Endothelial cell (in vitro differentiated cells): ENCODE data around the gene DSC2. TPM values are rescaled to one million over a fixed set of nuclear protein-coding genes. Genes with fewer than 3 reads are reported as not detected.
"Not testable (repeated sequence)": the region's sequence is repeated elsewhere in the genome, so short reads cannot be mapped to it uniquely, and the experiment has no call there.

Experiments used
- DNase-seq: peaks from one replicate; pipeline ENCODE4 v3.0.0; 2021; ENCODE audit warnings: low spot score
- H3K27ac Mint-ChIP-seq: one replicate; pipeline ENCODE4 v1.8.0; 2021; ENCODE audit warnings: mixed read lengths, inconsistent platforms; ENCODE audit not compliant: unreplicated experiment
- H3K27me3 Mint-ChIP-seq: one replicate; pipeline ENCODE4 v1.8.0; 2021; ENCODE audit warnings: mild to moderate bottlenecking, moderate library complexity, mixed read lengths, inconsistent platforms; ENCODE audit not compliant: unreplicated experiment
- H3K36me3 Mint-ChIP-seq: one replicate; pipeline ENCODE4 v1.8.0; 2021; ENCODE audit warnings: mild to moderate bottlenecking, low read depth, mixed read lengths, inconsistent platforms; ENCODE audit not compliant: unreplicated experiment
- H3K4me1 Mint-ChIP-seq: one replicate; pipeline ENCODE4 v1.8.0; 2021; ENCODE audit warnings: mild to moderate bottlenecking, mixed read lengths, inconsistent platforms; ENCODE audit not compliant: unreplicated experiment
- H3K4me3 Mint-ChIP-seq: one replicate; pipeline ENCODE4 v1.8.0; 2021; ENCODE audit warnings: mild to moderate bottlenecking, mixed read lengths, inconsistent platforms; ENCODE audit not compliant: unreplicated experiment
- H3K9me3 Mint-ChIP-seq: one replicate; pipeline ENCODE4 v1.8.0; 2021; ENCODE audit warnings: mixed read lengths, inconsistent platforms; ENCODE audit not compliant: unreplicated experiment
- total RNA-seq: library from RNA; stranded (reverse); fragmentation: NEBNext Ultra II Directional; extraction: Animal tissue kit (Norgen Biotek cat#: 25700); gene quantifications from one replicate; pipeline ENCODE4 v1.2.1, GENCODE V29; 2021; ENCODE audit not compliant: unreplicated experiment
- TF ChIP-seq, protein P1 (sequence below): fragments of 200-600 bp; sonication (generic); IDR thresholded peaks from one replicate; pipeline ENCODE4 v1.5.0; 2021; ENCODE audit warnings: antibody characterized with exemption; ENCODE audit not compliant: unreplicated experiment

The DSC2 gene
- total RNA-seq, 1 donor from 2014 or later = 65.4 TPM

DNA sequence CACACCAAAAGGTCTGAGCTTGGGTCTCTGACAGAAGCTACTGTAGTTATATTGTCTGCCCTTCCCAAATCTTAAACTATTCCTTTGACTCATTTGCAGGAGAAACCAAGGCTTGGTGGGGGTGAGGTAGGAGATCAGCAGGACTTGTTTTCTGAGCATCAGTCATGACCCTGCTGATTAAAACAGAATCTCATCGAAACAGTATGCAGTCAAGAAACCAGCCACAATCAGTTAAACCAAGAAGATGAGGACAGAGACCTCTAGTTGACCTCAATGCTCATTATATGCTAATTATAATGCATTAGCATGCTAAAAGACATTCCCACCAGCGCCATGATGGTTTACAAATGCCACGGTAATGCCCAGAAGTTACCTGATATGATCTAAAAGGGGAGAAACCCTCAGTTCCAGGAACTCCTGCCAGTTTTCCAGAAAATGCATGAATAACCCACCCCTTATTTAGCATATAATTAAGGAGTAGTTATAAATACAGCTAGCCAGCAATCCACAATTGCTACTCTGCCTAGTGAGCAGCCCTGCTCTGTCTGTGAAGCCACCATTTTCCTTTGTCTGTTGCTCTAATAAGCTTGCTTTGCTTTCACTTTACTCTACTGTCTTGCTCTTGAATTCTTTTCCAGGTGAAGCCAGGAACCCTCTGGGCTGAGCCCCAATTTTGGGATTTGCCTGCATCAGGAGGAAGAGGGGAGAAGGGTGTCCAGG is 86.3 kb downstream of the DSC2 start:
- no peak for DNase-seq
- no peak overlapping the region for H3K4me3 Mint-ChIP-seq
- H3K4me1 Mint-ChIP-seq = no peaks in the 10 kb centered on the region
- no peaks in the 10 kb centered on the region for H3K36me3 Mint-ChIP-seq
- no peak overlapping the region for H3K27ac Mint-ChIP-seq
- H3K9me3 Mint-ChIP-seq = no peaks in the 10 kb centered on the region
- H3K27me3 Mint-ChIP-seq = no peaks in the 10 kb centered on the region
- TF ChIP-seq, protein P1, sequence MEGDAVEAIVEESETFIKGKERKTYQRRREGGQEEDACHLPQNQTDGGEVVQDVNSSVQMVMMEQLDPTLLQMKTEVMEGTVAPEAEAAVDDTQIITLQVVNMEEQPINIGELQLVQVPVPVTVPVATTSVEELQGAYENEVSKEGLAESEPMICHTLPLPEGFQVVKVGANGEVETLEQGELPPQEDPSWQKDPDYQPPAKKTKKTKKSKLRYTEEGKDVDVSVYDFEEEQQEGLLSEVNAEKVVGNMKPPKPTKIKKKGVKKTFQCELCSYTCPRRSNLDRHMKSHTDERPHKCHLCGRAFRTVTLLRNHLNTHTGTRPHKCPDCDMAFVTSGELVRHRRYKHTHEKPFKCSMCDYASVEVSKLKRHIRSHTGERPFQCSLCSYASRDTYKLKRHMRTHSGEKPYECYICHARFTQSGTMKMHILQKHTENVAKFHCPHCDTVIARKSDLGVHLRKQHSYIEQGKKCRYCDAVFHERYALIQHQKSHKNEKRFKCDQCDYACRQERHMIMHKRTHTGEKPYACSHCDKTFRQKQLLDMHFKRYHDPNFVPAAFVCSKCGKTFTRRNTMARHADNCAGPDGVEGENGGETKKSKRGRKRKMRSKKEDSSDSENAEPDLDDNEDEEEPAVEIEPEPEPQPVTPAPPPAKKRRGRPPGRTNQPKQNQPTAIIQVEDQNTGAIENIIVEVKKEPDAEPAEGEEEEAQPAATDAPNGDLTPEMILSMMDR = no peak

DNA sequence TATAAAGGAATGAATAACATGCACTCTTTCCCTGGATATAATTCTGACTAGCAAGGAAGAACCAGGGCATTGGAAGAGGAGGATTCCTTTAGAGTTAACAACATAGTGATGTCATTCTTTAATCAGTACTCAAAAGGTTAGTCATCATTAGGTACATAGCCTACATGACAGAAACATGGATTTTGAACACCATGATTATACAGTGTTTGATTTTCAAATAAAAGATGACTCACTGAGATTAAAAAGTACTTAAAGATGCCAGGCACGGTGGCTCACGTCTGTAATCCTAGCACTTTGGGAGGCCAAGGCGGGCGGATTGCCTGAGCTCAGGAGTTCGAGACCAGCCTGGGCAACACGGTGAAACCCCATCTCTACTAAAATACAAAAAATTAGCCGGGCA is 90.8 kb downstream of the DSC2 start:
- H3K36me3 Mint-ChIP-seq, H3K27ac Mint-ChIP-seq, DNase-seq, H3K27me3 Mint-ChIP-seq, H3K9me3 Mint-ChIP-seq, H3K4me3 Mint-ChIP-seq, H3K4me1 Mint-ChIP-seq: not testable (repeated sequence)

DNA sequence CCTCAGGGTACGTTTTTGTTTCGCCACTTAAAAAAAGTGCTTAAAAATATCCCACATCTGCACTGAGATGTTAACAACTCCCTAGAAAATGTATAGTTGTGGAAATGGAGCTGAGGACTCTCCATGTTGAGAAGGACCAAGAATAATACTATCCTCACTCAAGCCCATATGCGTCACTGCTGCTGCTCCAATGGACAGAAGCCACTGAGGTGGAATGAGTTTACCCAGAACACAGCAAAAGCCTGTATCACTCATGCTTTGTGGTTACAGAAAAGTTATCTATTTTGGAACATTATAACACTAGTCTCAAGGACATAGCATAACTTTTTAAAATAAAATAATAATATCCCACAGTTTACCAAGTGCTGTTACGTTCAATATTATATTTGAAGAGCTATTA is 91.6 kb downstream of the DSC2 start:
- TF ChIP-seq, protein P1 = no peak
- Mint-ChIP-seq H3K27ac (no peak overlapping the region), H3K4me3 (no peak overlapping the region), H3K36me3 (no peaks in the 10 kb centered on the region), H3K4me1 (no peaks in the 10 kb centered on the region), H3K27me3 (no peaks in the 10 kb centered on the region), H3K9me3 (no peaks in the 10 kb centered on the region)
- DNase-seq = no peak

Other genes with a start within 250 kb of the DSC2 start
- gene DSC3, start 59.7 kb downstream of the DSC2 start, total RNA-seq = 0.87 TPM
- gene DSC1, start 60.4 kb upstream of the DSC2 start, total RNA-seq = not detected
- not detected for gene DSG1, start 215.7 kb upstream of the DSC2 start, total RNA-seq